ENCODE data around the gene MS4A14.

Gene MS4A14

GRCh38 chr11:60367896-60368295 is 28.4 kb upstream of the MS4A14 start:
- DNase-seq (ENCODE audit: low read depth, low spot score) = no peak
- no CpG with 5 or more reads among the region's 19 CpGs for WGBS (ENCODE audit: insufficient coverage, insufficient read length)
- no peak overlapping the region for H3K4me3 ChIP-seq (ENCODE audit: low read length)
- H3K27ac ChIP-seq (ENCODE audit: low read length) = no peak overlapping the region
- peaks cover 1% of the 10 kb centered on the region; the same call in 1 of the 2 replicates for H3K4me1 ChIP-seq (ENCODE audit: control insufficient read depth, insufficient read depth, low read length)
- H3K27me3 ChIP-seq (ENCODE audit: control insufficient read depth, insufficient read depth, low read length) = no peaks in the 10 kb centered on the region
- H3K9me3 ChIP-seq (ENCODE audit: control insufficient read depth, insufficient read depth, low read length) = no peaks in the 10 kb centered on the region
- no peaks in the 10 kb centered on the region for H3K36me3 ChIP-seq (ENCODE audit: control insufficient read depth, insufficient read depth, low read length)

- H3K27me3 ChIP-seq (ENCODE audit: control insufficient read depth, insufficient read depth, low read length) = no peaks in the 10 kb centered on the region
- no peaks in the 10 kb centered on the region for H3K36me3 ChIP-seq (ENCODE audit: control insufficient read depth, insufficient read depth, low read length)
- peaks cover 1% of the 10 kb centered on the region; the same call in 1 of the 2 replicates for H3K4me1 ChIP-seq (ENCODE audit: control insufficient read depth, insufficient read depth, low read length)
- no CpG with 5 or more reads among the region's 2 CpGs for WGBS (ENCODE audit: insufficient coverage, insufficient read length)
- no peak for DNase-seq (ENCODE audit: low read depth, low spot score)
- no peak overlapping the region for H3K27ac ChIP-seq (ENCODE audit: low read length)
- no peaks in the 10 kb centered on the region for H3K9me3 ChIP-seq (ENCODE audit: control insufficient read depth, insufficient read depth, low read length)
- no peak overlapping the region for H3K4me3 ChIP-seq (ENCODE audit: low read length)
These were observed 25.9 kb upstream of the MS4A14 start for GRCh38 chr11:60370252-60370810.

GRCh38 chr11:60370811-60371298 is 25.4 kb upstream of the MS4A14 start:
- no peak overlapping the region for H3K4me3 ChIP-seq (ENCODE audit: low read length)
- H3K4me1 ChIP-seq (ENCODE audit: control insufficient read depth, insufficient read depth, low read length) = peaks cover 1% of the 10 kb centered on the region; the same call in 1 of the 2 replicates
- no peaks in the 10 kb centered on the region for H3K9me3 ChIP-seq (ENCODE audit: control insufficient read depth, insufficient read depth, low read length)
- H3K27me3 ChIP-seq (ENCODE audit: control insufficient read depth, insufficient read depth, low read length) = no peaks in the 10 kb centered on the region
- DNase-seq (ENCODE audit: low read depth, low spot score) = no peak
- H3K36me3 ChIP-seq (ENCODE audit: control insufficient read depth, insufficient read depth, low read length) = no peaks in the 10 kb centered on the region
- no peak overlapping the region for H3K27ac ChIP-seq (ENCODE audit: low read length)
- no CpG with 5 or more reads among the region's 5 CpGs for WGBS (ENCODE audit: insufficient coverage, insufficient read length)

- no peaks in the 10 kb centered on the region for H3K27me3 ChIP-seq (ENCODE audit: control insufficient read depth, insufficient read depth, low read length)
- DNase-seq (ENCODE audit: low read depth, low spot score) = no peak
- H3K4me3 ChIP-seq (ENCODE audit: low read length) = no peak overlapping the region
- no CpG with 5 or more reads among the region's 3 CpGs for WGBS (ENCODE audit: insufficient coverage, insufficient read length)
- peaks cover 1% of the 10 kb centered on the region; the same call in 1 of the 2 replicates for H3K4me1 ChIP-seq (ENCODE audit: control insufficient read depth, insufficient read depth, low read length)
- H3K36me3 ChIP-seq (ENCODE audit: control insufficient read depth, insufficient read depth, low read length) = no peaks in the 10 kb centered on the region
- H3K9me3 ChIP-seq (ENCODE audit: control insufficient read depth, insufficient read depth, low read length) = no peaks in the 10 kb centered on the region
- no peak overlapping the region for H3K27ac ChIP-seq (ENCODE audit: low read length)
These were observed 24.9 kb upstream of the MS4A14 start for GRCh38 chr11:60371386-60371785.

GRCh38 chr11:60371854-60372253 is 24.4 kb upstream of the MS4A14 start:
- WGBS (ENCODE audit: insufficient coverage, insufficient read length) = no CpG with 5 or more reads among the region's 1 CpG
- DNase-seq (ENCODE audit: low read depth, low spot score) = no peak
- Histone ChIP-seq H3K4me1 (ENCODE audit: control insufficient read depth, insufficient read depth, low read length) (peaks cover 1% of the 10 kb centered on the region; the same call in 1 of the 2 replicates), H3K27me3 (ENCODE audit: control insufficient read depth, insufficient read depth, low read length) (no peaks in the 10 kb centered on the region), H3K4me3 (ENCODE audit: low read length) (no peak overlapping the region), H3K9me3 (ENCODE audit: control insufficient read depth, insufficient read depth, low read length) (no peaks in the 10 kb centered on the region), H3K27ac (ENCODE audit: low read length) (no peak overlapping the region), H3K36me3 (ENCODE audit: control insufficient read depth, insufficient read depth, low read length) (no peaks in the 10 kb centered on the region)

GRCh38 chr11:60372767-60373166 is 23.5 kb upstream of the MS4A14 start:
- no CpG with 5 or more reads among the region's 3 CpGs for WGBS (ENCODE audit: insufficient coverage, insufficient read length)
- H3K4me1 ChIP-seq (ENCODE audit: control insufficient read depth, insufficient read depth, low read length) = peaks cover under 1% of the 10 kb centered on the region; the same call in 1 of the 2 replicates
- no peaks in the 10 kb centered on the region for H3K27me3 ChIP-seq (ENCODE audit: control insufficient read depth, insufficient read depth, low read length)
- no peaks in the 10 kb centered on the region for H3K36me3 ChIP-seq (ENCODE audit: control insufficient read depth, insufficient read depth, low read length)
- no peaks in the 10 kb centered on the region for H3K9me3 ChIP-seq (ENCODE audit: control insufficient read depth, insufficient read depth, low read length)
- no peak for DNase-seq (ENCODE audit: low read depth, low spot score)
- H3K27ac ChIP-seq (ENCODE audit: low read length) = no peak overlapping the region
- H3K4me3 ChIP-seq (ENCODE audit: low read length) = no peak overlapping the region

- no peaks in the 10 kb centered on the region for H3K9me3 ChIP-seq (ENCODE audit: control insufficient read depth, insufficient read depth, low read length)
- no CpG with 5 or more reads among the region's 3 CpGs for WGBS (ENCODE audit: insufficient coverage, insufficient read length)
- H3K4me1 ChIP-seq (ENCODE audit: control insufficient read depth, insufficient read depth, low read length) = no peaks in the 10 kb centered on the region
- no peak for DNase-seq (ENCODE audit: low read depth, low spot score)
- no peak overlapping the region for H3K4me3 ChIP-seq (ENCODE audit: low read length)
- no peak overlapping the region for H3K27ac ChIP-seq (ENCODE audit: low read length)
- no peaks in the 10 kb centered on the region for H3K27me3 ChIP-seq (ENCODE audit: control insufficient read depth, insufficient read depth, low read length)
- no peaks in the 10 kb centered on the region for H3K36me3 ChIP-seq (ENCODE audit: control insufficient read depth, insufficient read depth, low read length)
These were observed 20.9 kb upstream of the MS4A14 start for GRCh38 chr11:60375316-60375715.

- DNase-seq (ENCODE audit: low read depth, low spot score) = no peak
These were observed 19.7 kb upstream of the MS4A14 start for GRCh38 chr11:60376601-60377000.

GRCh38 chr11:60377401-60378136 is 18.7 kb upstream of the MS4A14 start:
- Histone ChIP-seq H3K9me3 (ENCODE audit: control insufficient read depth, insufficient read depth, low read length) (no peaks in the 10 kb centered on the region), H3K27ac (ENCODE audit: low read length) (no peak overlapping the region), H3K4me3 (ENCODE audit: low read length) (no peak overlapping the region), H3K36me3 (ENCODE audit: control insufficient read depth, insufficient read depth, low read length) (no peaks in the 10 kb centered on the region), H3K4me1 (ENCODE audit: control insufficient read depth, insufficient read depth, low read length) (no peaks in the 10 kb centered on the region), H3K27me3 (ENCODE audit: control insufficient read depth, insufficient read depth, low read length) (no peaks in the 10 kb centered on the region)
- no CpG with 5 or more reads among the region's 2 CpGs for whole genome bisulfite sequencing (ENCODE audit: insufficient coverage, insufficient read length)
- DNase-seq (ENCODE audit: low read depth, low spot score) = no peak

More at GRCh38 chr11:60376601-60377000, 19.7 kb upstream of the MS4A14 start:
- H3K9me3 ChIP-seq (ENCODE audit: control insufficient read depth, insufficient read depth, low read length) = no peaks in the 10 kb centered on the region
- WGBS (ENCODE audit: insufficient coverage, insufficient read length) = no CpG with 5 or more reads among the region's 3 CpGs
- H3K36me3 ChIP-seq (ENCODE audit: control insufficient read depth, insufficient read depth, low read length) = no peaks in the 10 kb centered on the region
- no peaks in the 10 kb centered on the region for H3K27me3 ChIP-seq (ENCODE audit: control insufficient read depth, insufficient read depth, low read length)
- no peak overlapping the region for H3K27ac ChIP-seq (ENCODE audit: low read length)
- H3K4me3 ChIP-seq (ENCODE audit: low read length) = no peak overlapping the region
- no peaks in the 10 kb centered on the region for H3K4me1 ChIP-seq (ENCODE audit: control insufficient read depth, insufficient read depth, low read length)

GRCh38 chr11:60378354-60378753 is 17.9 kb upstream of the MS4A14 start, which contains the start of gene MS4A7:
TSS of gene MS4A7 (plus strand) at chr11:60378532. CDS start at chr11:60383142, 4,610 bp downstream.
- H3K27ac ChIP-seq (ENCODE audit: low read length) = no peak within 1 kb of the TSS
- no peaks in the 10 kb centered on the region for H3K9me3 ChIP-seq (ENCODE audit: control insufficient read depth, insufficient read depth, low read length)
- no peaks in the 10 kb centered on the region for H3K36me3 ChIP-seq (ENCODE audit: control insufficient read depth, insufficient read depth, low read length)
- H3K27me3 ChIP-seq (ENCODE audit: control insufficient read depth, insufficient read depth, low read length) = no peaks in the 10 kb centered on the region
- WGBS (ENCODE audit: insufficient coverage, insufficient read length) = no CpG with 5 or more reads among the region's 3 CpGs
- H3K4me3 ChIP-seq (ENCODE audit: low read length) = no peak within 1 kb of the TSS
- H3K4me1 ChIP-seq (ENCODE audit: control insufficient read depth, insufficient read depth, low read length) = no peaks in the 10 kb centered on the region
- no peak for DNase-seq (ENCODE audit: low read depth, low spot score)
